OCI-LY3 (cell line): ENCODE data around the gene PLEKHA3.

Experiments used
- H2AFZ ChIP-seq: fragments of 200-600, 300-600 bp; shearing (Covaris generic); 2 replicates; pipeline ENCODE4 v1.6.0; 2014; ENCODE audit warnings: antibody characterized with exemption, low read depth, low read length
- H3K27ac ChIP-seq: fragments of 200-600, 300-600 bp; sonication (generic); 2 replicates; pipeline ENCODE4 v1.5.1; 2014; ENCODE audit warnings: mild to moderate bottlenecking, low read length, moderate library complexity, mixed read lengths
- H3K27me3 ChIP-seq: fragments of 200-600, 300-600 bp; sonication (generic); 2 replicates; pipeline ENCODE4 v1.6.1; 2014; ENCODE audit warnings: low read depth, low read length, mixed read lengths
- H3K36me3 ChIP-seq: fragments of 200-600, 300-600 bp; sonication (generic); replicated peaks from 2 replicates; pipeline ENCODE3; 2014; ENCODE audit warnings: low read depth, low read length, mixed read lengths
- H3K4me1 ChIP-seq: fragments of 300-600, 200-600 bp; sonication (generic); 2 replicates; pipeline ENCODE4 v1.6.1; 2014; ENCODE audit warnings: low read length, mixed read lengths
- H3K4me2 ChIP-seq: fragments of 200-600, 300-600 bp; sonication (generic); 2 replicates; pipeline ENCODE4 v1.6.1; 2014; ENCODE audit warnings: low read length, mixed read lengths
- H3K4me3 ChIP-seq: fragments of 300-600, 200-600 bp; sonication (generic); 2 replicates; pipeline ENCODE4 v1.5.1; 2014; ENCODE audit warnings: antibody characterized with exemption, mild to moderate bottlenecking, low read length, moderate library complexity
- H3K79me2 ChIP-seq: fragments of 300-600, 200-600 bp; shearing (Covaris generic); 2 replicates; pipeline ENCODE4 v1.6.1; 2014; ENCODE audit warnings: mild to moderate bottlenecking, low read length, mixed read lengths
- H3K9ac ChIP-seq: fragments of 300-600, 200-600 bp; shearing (Covaris generic); 2 replicates; pipeline ENCODE4 v1.6.0; 2014; ENCODE audit warnings: mild to moderate bottlenecking, low read length, moderate library complexity
- H3K9me3 ChIP-seq: fragments of 200-600, 300-600 bp; shearing (Covaris generic); 2 replicates; pipeline ENCODE4 v1.6.1; 2014; ENCODE audit warnings: low read length, mixed read lengths; ENCODE audit not compliant: insufficient read depth
- H4K20me1 ChIP-seq: fragments of 200-600, 300-600 bp; sonication (generic); 2 replicates; pipeline ENCODE4 v1.6.1; 2016; ENCODE audit warnings: low read length, mixed read lengths; ENCODE audit not compliant: insufficient read depth
- EZH2phosphoT487 ChIP-seq: fragments of 200-600 bp; shearing (Covaris generic); IDR thresholded peaks from 2 replicates; pipeline ENCODE4 v1.6.1; 2018; ENCODE audit warnings: antibody characterized with exemption, mixed run types, low read depth
- TF ChIP-seq, protein P1 (sequence below): fragments of 200-600, 300-600 bp; sonication (generic); IDR thresholded peaks from 2 replicates; pipeline ENCODE4 v1.5.1; 2014; ENCODE audit warnings: antibody characterized with exemption, low read length, low read depth

The PLEKHA3 gene

DNA sequence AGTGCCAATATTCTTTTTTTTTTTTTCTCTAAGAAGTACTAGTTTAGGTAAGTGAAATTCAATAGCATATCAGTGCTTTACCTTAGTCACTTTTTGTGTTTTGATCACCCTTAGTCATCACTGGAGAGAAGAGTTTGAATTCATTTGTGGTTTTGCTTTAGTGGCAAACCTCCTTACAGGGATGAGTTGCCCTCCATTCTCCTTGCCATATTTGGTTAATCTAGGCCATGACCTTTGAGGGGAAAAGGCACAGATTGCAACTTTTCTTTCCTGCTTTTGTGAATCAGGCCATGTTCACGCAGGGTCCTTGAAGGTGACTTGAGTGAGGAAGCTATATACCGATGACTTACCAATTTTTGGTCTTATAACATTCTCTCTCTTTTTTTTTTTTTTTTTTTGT, 34.4 kb downstream of the PLEKHA3 start:
- no peaks in the 10 kb centered on the region for H3K27me3 ChIP-seq
- H3K36me3 ChIP-seq = peaks cover 2% of the 10 kb centered on the region
- H3K27ac ChIP-seq = peak overlapping the region; percentile 74
- TF ChIP-seq, protein P1, sequence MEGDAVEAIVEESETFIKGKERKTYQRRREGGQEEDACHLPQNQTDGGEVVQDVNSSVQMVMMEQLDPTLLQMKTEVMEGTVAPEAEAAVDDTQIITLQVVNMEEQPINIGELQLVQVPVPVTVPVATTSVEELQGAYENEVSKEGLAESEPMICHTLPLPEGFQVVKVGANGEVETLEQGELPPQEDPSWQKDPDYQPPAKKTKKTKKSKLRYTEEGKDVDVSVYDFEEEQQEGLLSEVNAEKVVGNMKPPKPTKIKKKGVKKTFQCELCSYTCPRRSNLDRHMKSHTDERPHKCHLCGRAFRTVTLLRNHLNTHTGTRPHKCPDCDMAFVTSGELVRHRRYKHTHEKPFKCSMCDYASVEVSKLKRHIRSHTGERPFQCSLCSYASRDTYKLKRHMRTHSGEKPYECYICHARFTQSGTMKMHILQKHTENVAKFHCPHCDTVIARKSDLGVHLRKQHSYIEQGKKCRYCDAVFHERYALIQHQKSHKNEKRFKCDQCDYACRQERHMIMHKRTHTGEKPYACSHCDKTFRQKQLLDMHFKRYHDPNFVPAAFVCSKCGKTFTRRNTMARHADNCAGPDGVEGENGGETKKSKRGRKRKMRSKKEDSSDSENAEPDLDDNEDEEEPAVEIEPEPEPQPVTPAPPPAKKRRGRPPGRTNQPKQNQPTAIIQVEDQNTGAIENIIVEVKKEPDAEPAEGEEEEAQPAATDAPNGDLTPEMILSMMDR = no peak
- TF ChIP-seq EZH2phosphoT487 = no peak
- peak overlapping the region; percentile 63 for H3K4me2 ChIP-seq
- H3K79me2 ChIP-seq = no peaks in the 10 kb centered on the region
- H3K4me1 ChIP-seq = peaks cover 46% of the 10 kb centered on the region
- no peaks in the 10 kb centered on the region for H4K20me1 ChIP-seq
- H3K4me3 ChIP-seq = peak overlapping the region; percentile 39
- H2AFZ ChIP-seq = no peak overlapping the region
- no peaks in the 10 kb centered on the region for H3K9me3 ChIP-seq
- peak overlapping the region; percentile 8; the same call in 1 of the 2 replicates for H3K9ac ChIP-seq

DNA sequence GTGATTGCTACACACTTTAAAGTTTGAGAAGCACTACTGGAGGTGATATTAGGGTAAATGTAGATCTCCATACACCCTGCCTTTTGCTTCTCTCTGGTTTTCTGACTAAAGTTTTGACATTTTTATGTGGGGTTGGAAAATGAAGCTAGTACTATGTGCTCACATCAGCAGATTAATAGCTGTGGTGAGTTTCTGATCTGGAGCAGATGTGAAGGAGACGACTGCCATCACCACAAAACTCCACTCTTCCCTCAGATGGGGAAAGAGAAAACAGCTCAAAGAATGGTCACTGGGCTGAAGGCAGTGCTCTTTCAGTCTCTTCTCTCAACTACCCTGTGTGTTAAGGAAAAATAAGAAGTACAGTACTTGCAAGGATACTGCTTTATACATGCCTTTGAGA, 37.2 kb downstream of the PLEKHA3 start:
- no peaks in the 10 kb centered on the region for H4K20me1 ChIP-seq
- H3K27me3 ChIP-seq = no peaks in the 10 kb centered on the region
- TF ChIP-seq, protein P1 = no peak
- no peak for TF ChIP-seq EZH2phosphoT487
- peaks cover 2% of the 10 kb centered on the region for H3K36me3 ChIP-seq
- H3K9ac ChIP-seq = no peak overlapping the region
- no peak overlapping the region for H3K4me3 ChIP-seq
- no peaks in the 10 kb centered on the region for H3K9me3 ChIP-seq
- no peaks in the 10 kb centered on the region for H3K79me2 ChIP-seq
- no peak overlapping the region for H3K4me2 ChIP-seq
- H2AFZ ChIP-seq = no peak overlapping the region
- peaks cover 49% of the 10 kb centered on the region for H3K4me1 ChIP-seq
- no peak overlapping the region for H3K27ac ChIP-seq

DNA sequence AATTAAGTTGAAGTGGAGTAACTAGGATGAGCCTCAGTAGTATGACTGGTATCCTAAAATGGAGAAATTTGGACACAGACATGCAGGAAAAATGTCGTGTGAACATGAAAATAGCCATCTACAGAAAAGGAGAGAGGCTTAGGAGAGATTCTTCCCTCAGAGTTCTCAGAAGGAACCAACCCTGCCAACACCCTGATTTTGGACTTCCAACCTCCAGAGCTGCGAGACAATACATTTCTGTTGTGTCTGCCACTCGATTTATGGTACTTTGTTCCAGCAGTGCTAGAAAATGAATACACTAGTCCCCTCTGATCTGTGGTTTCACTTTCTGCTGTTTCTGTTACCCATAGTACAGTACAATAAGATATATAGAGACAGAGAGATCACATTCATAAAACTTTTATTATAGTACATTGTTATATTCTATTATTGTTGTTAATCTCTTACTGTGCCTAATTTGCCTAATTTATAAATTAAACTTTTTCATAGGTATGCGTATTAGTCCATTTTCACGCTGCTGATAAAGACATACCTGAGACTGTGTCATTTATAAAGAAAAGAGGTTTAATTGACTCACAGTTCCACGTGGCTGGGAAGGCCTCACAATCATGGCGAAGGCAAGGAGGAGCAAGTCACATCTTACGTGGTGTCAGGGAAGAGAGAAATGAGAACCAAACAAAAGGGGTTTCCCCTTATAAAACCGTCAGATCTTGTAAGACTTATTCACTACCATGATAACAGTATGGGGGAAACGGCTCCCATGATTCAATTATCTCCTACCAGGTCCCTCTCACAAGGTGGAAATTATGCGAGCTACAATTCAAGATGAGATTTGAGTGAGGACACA, 41.3 kb downstream of the PLEKHA3 start:
- Histone ChIP-seq H3K9me3 (no peaks in the 10 kb centered on the region), H3K9ac (no peak overlapping the region), H3K4me3 (no peak overlapping the region), H3K36me3 (no peaks in the 10 kb centered on the region), H2AFZ (no peak overlapping the region), H3K27me3 (no peaks in the 10 kb centered on the region), H3K79me2 (peaks cover 24% of the 10 kb centered on the region), H3K4me2 (no peak overlapping the region), H3K27ac (no peak overlapping the region), H3K4me1 (peaks cover 29% of the 10 kb centered on the region), H4K20me1 (0 out of 2 replicates have a peak, but pooled peaks cover 4% of the 10 kb centered on the region)
- TF ChIP-seq, protein P1 = no peak
- TF ChIP-seq EZH2phosphoT487 = no peak

DNA sequence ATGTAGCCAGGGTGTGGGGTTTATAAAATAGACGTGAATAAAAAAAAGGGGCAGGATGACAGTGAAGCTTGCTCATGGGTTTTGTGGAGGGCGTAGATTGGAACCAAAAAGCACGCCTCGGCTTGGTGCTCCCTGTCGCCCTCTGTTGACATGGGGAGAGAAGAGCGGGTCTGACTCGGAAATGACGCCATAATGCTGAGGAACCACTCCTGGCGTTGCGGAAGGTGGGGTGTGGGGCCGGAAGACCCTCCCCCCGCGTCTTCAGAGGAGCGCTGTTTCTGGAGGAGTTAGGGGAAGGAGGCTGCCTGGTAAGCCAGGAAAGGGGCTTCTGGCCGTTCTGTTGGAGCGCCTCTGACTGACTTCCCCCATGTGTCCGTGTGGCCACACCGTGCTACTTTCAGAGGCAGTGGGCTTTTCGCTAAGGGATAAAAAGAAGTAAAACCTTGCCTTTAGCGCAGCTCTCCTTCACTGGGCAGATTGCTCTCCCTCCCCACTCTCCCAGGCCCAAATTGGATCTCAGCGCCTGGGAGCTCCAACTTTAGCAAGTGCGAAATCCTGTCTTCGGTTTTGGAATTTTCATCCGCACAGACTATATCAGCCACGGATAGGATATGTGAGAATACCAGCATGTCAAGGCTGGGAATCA, 42.8 kb downstream of the PLEKHA3 start:
- Histone ChIP-seq H2AFZ (peak overlapping the region; percentile 88), H3K4me1 (peaks cover 32% of the 10 kb centered on the region), H3K27ac (peak overlapping the region; percentile 37), H3K4me2 (peak overlapping the region; percentile 83), H3K27me3 (no peaks in the 10 kb centered on the region), H4K20me1 (peaks cover 12% of the 10 kb centered on the region; the same call in 1 of the 2 replicates), H3K79me2 (peaks cover 38% of the 10 kb centered on the region), H3K9me3 (no peaks in the 10 kb centered on the region), H3K9ac (peak overlapping the region; percentile 86), H3K4me3 (peak overlapping the region; percentile 90), H3K36me3 (peaks cover under 1% of the 10 kb centered on the region)
- TF ChIP-seq, protein P1 = peak; percentile 76
- no peak for TF ChIP-seq EZH2phosphoT487
